ENCODE data around the gene ANKRD24. TPM values are rescaled to one million over a fixed set of nuclear protein-coding genes. Genes with fewer than 3 reads are reported as not detected.
"Not testable (repeated sequence)": the region's sequence is repeated elsewhere in the genome, so short reads cannot be mapped to it uniquely, and the experiment has no call there.

ANKRD24 gene
- total RNA-seq, 1 experiment from 2014 or later: 0.33 TPM

DNA sequence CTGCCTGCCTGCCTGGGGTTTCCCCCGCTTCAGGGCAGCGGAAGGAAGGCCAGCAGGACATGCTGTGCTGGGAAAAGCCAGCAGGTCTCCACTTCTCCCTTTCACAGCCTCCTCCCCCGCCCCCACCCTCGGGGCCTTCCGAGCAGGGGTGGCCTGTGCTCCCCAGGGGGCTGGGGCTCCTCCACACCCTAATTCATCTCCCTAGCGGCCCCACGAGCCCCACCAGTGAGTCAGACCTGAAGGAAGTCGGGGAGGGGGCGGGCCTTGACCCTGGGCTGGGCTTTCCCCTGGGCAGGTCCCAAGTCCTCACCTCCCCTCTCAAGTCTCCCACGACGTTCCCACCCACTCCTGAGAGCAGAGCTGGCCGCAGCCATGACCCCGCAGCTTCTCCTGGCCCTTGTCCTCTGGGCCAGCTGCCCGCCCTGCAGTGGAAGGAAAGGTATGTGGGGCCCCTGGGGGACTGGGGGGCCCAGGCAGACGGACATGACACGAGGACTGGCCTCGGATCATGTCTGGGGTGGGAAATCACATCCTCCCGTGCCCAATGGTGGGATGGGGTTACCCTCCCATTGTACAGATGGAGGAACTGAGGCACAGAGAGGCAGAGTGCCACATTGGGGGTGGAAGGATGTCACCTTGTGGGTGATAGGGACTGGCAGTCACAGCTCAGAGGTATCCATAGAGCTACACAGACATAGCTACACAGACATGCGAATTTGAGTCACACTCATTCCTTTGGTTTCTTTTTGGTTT lies 46.9 kb downstream of the ANKRD24 start, which contains the start of gene EBI3:
Gene EBI3 (plus strand): TSS at position 345 of the 753 bp plus-strand sequence. CDS start 28 bp downstream, at position 373.
- Histone ChIP-seq H3K9me3 (ENCODE audit: low read length) (no peaks in the 10 kb centered on the region), H3K36me3 (ENCODE audit: low read depth, low read length) (no peaks in the 10 kb centered on the region), H3K27ac (ENCODE audit: low read length) (no peak within 1 kb of the TSS), H3K9ac (ENCODE audit: low read length) (no peak within 1 kb of the TSS), H3K4me3 (ENCODE audit: low read length) (no peak within 1 kb of the TSS), H3F3A (ENCODE audit: low read length, unreplicated experiment) (no peaks in the 10 kb centered on the region), H3K79me2 (ENCODE audit: low read length) (no peaks in the 10 kb centered on the region), H2AFZ (ENCODE audit: low read length) (0 out of 2 replicates have a peak within 1 kb of the TSS, but pooled peaks have one; percentile 6), H3K9me2 (replicated peaks; ENCODE audit: low read length) (no peaks in the 10 kb centered on the region), H3K4me1 (ENCODE audit: insufficient read depth, low read length) (peaks cover 7% of the 10 kb centered on the region; the same call in 1 of the 2 replicates), H3K27me3 (ENCODE audit: low read length) (0 out of 2 replicates have a peak, but pooled peaks cover 7% of the 10 kb centered on the region), H4K20me1 (ENCODE audit: low read length) (no peaks in the 10 kb centered on the region), H3K4me2 (ENCODE audit: low read length) (peak within 1 kb of the TSS; percentile 19; the same call in 1 of the 2 replicates)
- ChIA-PET CTCF (interaction anchor here (0.6 kb wide), 1 partner anchor 407 kb away, joined by 5 read pairs; no protein-coding TSS in a partner anchor), POLR2A (ENCODE audit: unreplicated experiment) (no interaction called here)
- DNase-seq: no peak
- TF ChIP-seq EZH2 (IDR thresholded peaks at IDR 0.05; ENCODE audit: low read length, unreplicated experiment) (no peak), EZH2phosphoT487 (IDR thresholded peaks at IDR 0.05; ENCODE audit: borderline replicate concordance, low read length) (no peak)
- TF ChIP-seq, protein P1, sequence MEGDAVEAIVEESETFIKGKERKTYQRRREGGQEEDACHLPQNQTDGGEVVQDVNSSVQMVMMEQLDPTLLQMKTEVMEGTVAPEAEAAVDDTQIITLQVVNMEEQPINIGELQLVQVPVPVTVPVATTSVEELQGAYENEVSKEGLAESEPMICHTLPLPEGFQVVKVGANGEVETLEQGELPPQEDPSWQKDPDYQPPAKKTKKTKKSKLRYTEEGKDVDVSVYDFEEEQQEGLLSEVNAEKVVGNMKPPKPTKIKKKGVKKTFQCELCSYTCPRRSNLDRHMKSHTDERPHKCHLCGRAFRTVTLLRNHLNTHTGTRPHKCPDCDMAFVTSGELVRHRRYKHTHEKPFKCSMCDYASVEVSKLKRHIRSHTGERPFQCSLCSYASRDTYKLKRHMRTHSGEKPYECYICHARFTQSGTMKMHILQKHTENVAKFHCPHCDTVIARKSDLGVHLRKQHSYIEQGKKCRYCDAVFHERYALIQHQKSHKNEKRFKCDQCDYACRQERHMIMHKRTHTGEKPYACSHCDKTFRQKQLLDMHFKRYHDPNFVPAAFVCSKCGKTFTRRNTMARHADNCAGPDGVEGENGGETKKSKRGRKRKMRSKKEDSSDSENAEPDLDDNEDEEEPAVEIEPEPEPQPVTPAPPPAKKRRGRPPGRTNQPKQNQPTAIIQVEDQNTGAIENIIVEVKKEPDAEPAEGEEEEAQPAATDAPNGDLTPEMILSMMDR (conservative IDR thresholded peaks at IDR 0.05; ENCODE audit: low read depth, low read length): no peak
- intact Hi-C loops (cut with micrococcal nuclease): no loop called here
- peak; percentile 51 for ATAC-seq
- no TSS peak for BruUV-seq (replicated peaks)

- H3K4me1 ChIP-seq (ENCODE audit: insufficient read depth, low read length); H3K27ac ChIP-seq (ENCODE audit: low read length); H3K4me2 ChIP-seq (ENCODE audit: low read length); H3K9ac ChIP-seq (ENCODE audit: low read length); H3K79me2 ChIP-seq (ENCODE audit: low read length); H4K20me1 ChIP-seq (ENCODE audit: low read length); H3K9me3 ChIP-seq (ENCODE audit: low read length); H3K4me3 ChIP-seq (ENCODE audit: low read length); H3K36me3 ChIP-seq (ENCODE audit: low read depth, low read length); H2AFZ ChIP-seq (ENCODE audit: low read length); BruUV-seq (replicated peaks); H3K9me2 ChIP-seq (replicated peaks; ENCODE audit: low read length); DNase-seq; intact Hi-C loops (cut with micrococcal nuclease); CTCF ChIA-PET; H3F3A ChIP-seq (ENCODE audit: low read length, unreplicated experiment); H3K27me3 ChIP-seq (ENCODE audit: low read length); ATAC-seq: not testable (repeated sequence)
- POLR2A ChIA-PET (ENCODE audit: unreplicated experiment): interaction anchor here (0.6 kb wide), 1 partner anchor 113 kb away, joined by 4 read pairs; the partner anchor contains the start of gene MPND
These were observed 47.7 kb downstream of the ANKRD24 start for GRCh38 chr19:4230237-4230636.

- DNase-seq; POLR2A ChIA-PET (ENCODE audit: unreplicated experiment); H3F3A ChIP-seq (ENCODE audit: low read length, unreplicated experiment); H3K36me3 ChIP-seq (ENCODE audit: low read depth, low read length); H3K27me3 ChIP-seq (ENCODE audit: low read length); ATAC-seq; H3K9me2 ChIP-seq (replicated peaks; ENCODE audit: low read length); H3K9me3 ChIP-seq (ENCODE audit: low read length); H2AFZ ChIP-seq (ENCODE audit: low read length); H3K4me2 ChIP-seq (ENCODE audit: low read length); H3K79me2 ChIP-seq (ENCODE audit: low read length); intact Hi-C loops (cut with micrococcal nuclease); H4K20me1 ChIP-seq (ENCODE audit: low read length); H3K4me3 ChIP-seq (ENCODE audit: low read length); BruUV-seq (replicated peaks); H3K4me1 ChIP-seq (ENCODE audit: insufficient read depth, low read length); H3K27ac ChIP-seq (ENCODE audit: low read length); H3K9ac ChIP-seq (ENCODE audit: low read length): not testable (repeated sequence)
- CTCF ChIA-PET: interaction anchor here (0.7 kb wide), 2 partner anchors 12 to 1573 kb away, joined by 4 to 6 read pairs; no protein-coding TSS in a partner anchor
These were observed 49.0 kb downstream of the ANKRD24 start for GRCh38 chr19:4231521-4231920.

- H3F3A ChIP-seq (ENCODE audit: low read length, unreplicated experiment); H3K36me3 ChIP-seq (ENCODE audit: low read depth, low read length); ATAC-seq; H3K9me2 ChIP-seq (replicated peaks; ENCODE audit: low read length); H3K27ac ChIP-seq (ENCODE audit: low read length); intact Hi-C loops (cut with micrococcal nuclease); H3K27me3 ChIP-seq (ENCODE audit: low read length); H4K20me1 ChIP-seq (ENCODE audit: low read length); H3K9me3 ChIP-seq (ENCODE audit: low read length); H3K79me2 ChIP-seq (ENCODE audit: low read length); DNase-seq; H3K9ac ChIP-seq (ENCODE audit: low read length); BruUV-seq (replicated peaks); H3K4me1 ChIP-seq (ENCODE audit: insufficient read depth, low read length); H2AFZ ChIP-seq (ENCODE audit: low read length); POLR2A ChIA-PET (ENCODE audit: unreplicated experiment); H3K4me3 ChIP-seq (ENCODE audit: low read length); H3K4me2 ChIP-seq (ENCODE audit: low read length): not testable (repeated sequence)
- CTCF ChIA-PET: interaction anchor here (0.6 kb wide), 1 partner anchor 261 kb away, joined by 3 read pairs; the partner anchor contains the start of gene DAPK3
These were observed 49.6 kb downstream of the ANKRD24 start for GRCh38 chr19:4232139-4232538.
